HG03460 (cell line): ENCODE data around the gene MYCBP2.

ENCODE experiments used
- ATAC-seq: cut with Tn5 transposase; IDR thresholded peaks from one replicate; pipeline ENCODE4 v1.9.1; 2021; ENCODE audit not compliant: unreplicated experiment

Gene MYCBP2

DNA sequence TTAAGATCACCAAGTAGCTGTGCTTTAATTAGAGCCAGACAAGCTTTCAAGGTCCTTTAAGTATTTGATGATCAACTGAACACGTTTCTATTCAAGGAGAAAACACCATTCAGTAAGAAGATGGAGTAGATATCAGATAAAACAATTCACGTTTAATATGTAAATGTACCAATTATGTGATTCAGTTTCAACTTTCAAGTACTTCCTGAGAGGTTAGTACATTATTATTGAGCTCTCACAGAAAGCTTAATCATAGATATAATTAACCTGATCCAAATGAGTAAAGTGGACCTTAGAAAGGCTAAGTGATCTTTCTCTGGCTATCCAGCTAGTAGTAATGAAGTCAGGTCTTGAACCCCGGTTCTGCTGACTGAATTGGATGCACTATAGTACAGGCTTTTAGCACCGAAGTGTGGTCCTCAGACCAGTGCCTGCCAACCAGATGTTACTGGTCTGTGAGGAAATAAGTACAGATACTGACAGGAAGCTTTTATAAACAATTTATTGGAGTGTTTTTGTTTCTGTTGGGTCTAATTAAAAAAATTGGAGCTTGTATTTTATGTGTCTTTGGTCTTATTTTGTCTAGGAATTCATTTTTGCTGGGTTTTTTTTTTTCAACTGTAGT is 324.8 kb downstream of the MYCBP2 start:
- no peak for ATAC-seq

DNA sequence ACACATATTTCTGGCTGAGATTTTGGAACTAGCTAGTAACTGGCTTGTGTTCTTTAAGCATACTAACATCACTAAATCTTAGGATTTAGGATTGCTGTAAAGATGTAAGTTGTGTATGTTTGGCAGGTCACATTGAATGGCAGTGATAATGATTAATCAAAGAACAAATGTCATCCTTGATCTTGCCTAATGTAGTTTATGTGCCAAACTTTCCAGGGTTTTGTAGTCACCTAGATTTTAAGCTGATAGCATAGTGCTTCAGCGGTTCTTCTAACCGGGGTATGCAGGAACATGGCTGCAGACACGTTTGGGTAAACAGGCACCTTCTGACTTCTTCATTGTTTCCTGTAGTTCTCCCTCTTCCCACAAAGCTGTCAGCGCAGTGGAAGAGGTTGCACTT is 325.4 kb downstream of the MYCBP2 start:
- ATAC-seq = no peak

DNA sequence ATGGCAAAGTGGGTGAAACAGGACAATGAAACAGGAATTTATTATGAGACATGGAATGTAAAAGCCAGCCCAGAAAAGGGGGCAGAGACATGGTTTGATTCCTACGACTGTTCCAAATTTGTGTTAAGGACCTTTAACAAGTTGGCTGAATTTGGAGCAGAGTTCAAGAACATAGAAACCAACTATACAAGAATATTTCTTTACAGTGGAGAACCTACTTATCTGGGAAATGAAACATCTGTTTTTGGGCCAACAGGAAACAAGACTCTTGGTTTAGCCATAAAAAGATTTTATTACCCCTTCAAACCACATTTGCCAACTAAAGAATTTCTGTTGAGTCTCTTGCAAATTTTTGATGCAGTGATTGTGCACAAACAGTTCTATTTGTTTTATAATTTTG is 326.4 kb downstream of the MYCBP2 start:
- ATAC-seq = no peak
